HEK293T (cell line): ENCODE measurements around the gene PANK4.
"Not testable (repeated sequence)": the region's sequence is repeated elsewhere in the genome, so short reads cannot be mapped to it uniquely, and the experiment has no call there.

ENCODE experiments used
- CTCF ChIA-PET: fragments of 350-600 bp; formaldehyde crosslinking; extraction: SDS; loops from one replicate; lab custom pipeline; 2021; ENCODE audit warnings: antibody characterized with exemption, inconsistent platforms; lab: Yijun Ruan, JAX
- POLR2A ChIA-PET: fragments of 350-600 bp; formaldehyde crosslinking; extraction: SDS; loops from one replicate; lab custom pipeline; 2020; ENCODE audit warnings: antibody characterized with exemption, inconsistent platforms; lab: Yijun Ruan, JAX
- DNase-seq: peaks from one replicate; pipeline ENCODE4 v3.0.0; 2012; ENCODE audit warnings: mixed read lengths; ENCODE audit errors: extremely low spot score
- ARNT ChIP-seq: fragments of 450-650 bp; IDR thresholded peaks from 2 replicates; pipeline ENCODE4 v1.6.1; 2017; ENCODE audit warnings: mild to moderate bottlenecking
- BHLHE40 ChIP-seq: fragments of 450-650 bp; IDR thresholded peaks from 2 replicates; pipeline ENCODE4 v1.6.1; 2016; ENCODE audit warnings: mild to moderate bottlenecking, moderate library complexity, borderline replicate concordance
- ELF4 ChIP-seq: fragments of 450-650 bp; IDR thresholded peaks from 2 replicates; pipeline ENCODE4 v1.6.1; 2017; ENCODE audit warnings: antibody characterized with exemption
- FOXA1 ChIP-seq: fragments of 450-650 bp; IDR thresholded peaks from 2 replicates; pipeline ENCODE4 v1.6.1; 2016; ENCODE audit warnings: mild to moderate bottlenecking
- FOXK2 ChIP-seq: fragments of 450-650 bp; IDR thresholded peaks from 2 replicates; pipeline ENCODE4 v1.6.1; 2016; ENCODE audit warnings: mild to moderate bottlenecking
- FOXM1 ChIP-seq: fragments of 450-650 bp; IDR thresholded peaks from 2 replicates; pipeline ENCODE4 v1.6.1; 2017; ENCODE audit warnings: mild to moderate bottlenecking, borderline replicate concordance
- HDGF ChIP-seq: fragments of 450-650 bp; IDR thresholded peaks from 2 replicates; pipeline ENCODE4 v1.6.1; 2017; ENCODE audit warnings: antibody characterized with exemption, borderline replicate concordance
- L3MBTL2 ChIP-seq: fragments of 450-650 bp; conservative IDR thresholded peaks from 2 replicates; pipeline ENCODE4 v1.6.1; 2016; ENCODE audit warnings: mild to moderate bottlenecking
- LEF1 ChIP-seq: fragments of 450-650 bp; IDR thresholded peaks from 2 replicates; pipeline ENCODE4 v1.6.1; 2017; ENCODE audit warnings: mild to moderate bottlenecking, borderline replicate concordance
- NFRKB ChIP-seq: fragments of 450-650 bp; IDR thresholded peaks from 2 replicates; pipeline ENCODE4 v1.6.1; 2016; ENCODE audit warnings: mild to moderate bottlenecking, moderate library complexity
- PKNOX1 ChIP-seq: fragments of 450-650 bp; IDR thresholded peaks from 2 replicates; pipeline ENCODE4 v1.6.1; 2016
- SP1 ChIP-seq: fragments of 450-650 bp; IDR thresholded peaks from 2 replicates; pipeline ENCODE4 v1.6.1; 2017
- SUZ12 ChIP-seq: fragments of 450-650 bp; IDR thresholded peaks from 2 replicates; pipeline ENCODE4 v1.6.1; 2016; ENCODE audit warnings: mild to moderate bottlenecking
- TARDBP ChIP-seq: fragments of 450-650 bp; IDR thresholded peaks from 2 replicates; pipeline ENCODE4 v1.6.1; 2016

PANK4 gene

GRCh38 chr1:2569060-2569459 is 42.7 kb upstream of the PANK4 start:
- ChIA-PET POLR2A (no interaction called here), CTCF (no interaction called here)
- DNase-seq, result no peak
- TF ChIP-seq TARDBP (no peak), FOXK2 (no peak)

GRCh38 chr1:2568187-2568816 is 41.9 kb upstream of the PANK4 start:
- POLR2A ChIA-PET, CTCF ChIA-PET, DNase-seq: not testable (repeated sequence)

GRCh38 chr1:2567083-2567679 is 40.8 kb upstream of the PANK4 start:
- DNase-seq, result no peak
- no peak for TF ChIP-seq PKNOX1
- TF ChIP-seq LEF1, result no peak
- TF ChIP-seq FOXA1, result no peak
- TF ChIP-seq ELF4, result no peak
- TF ChIP-seq FOXM1, result no peak
- no peak for TF ChIP-seq FOXK2
- no peak for TF ChIP-seq SUZ12
- TF ChIP-seq TARDBP, result no peak
- TF ChIP-seq L3MBTL2, result no peak
- no peak for TF ChIP-seq NFRKB
- TF ChIP-seq ARNT, result no peak
- TF ChIP-seq HDGF, result no peak
- TF ChIP-seq SP1, result no peak
- POLR2A ChIA-PET, result no interaction called here
- CTCF ChIA-PET, result no interaction called here

GRCh38 chr1:2566101-2567045 is 40.0 kb upstream of the PANK4 start:
- DNase-seq, result no peak
- ChIA-PET POLR2A (no interaction called here), CTCF (no interaction called here)
- TF ChIP-seq ELF4 (no peak), TARDBP (no peak)

- no peak for DNase-seq
- TF ChIP-seq SUZ12 (no peak), LEF1 (no peak), L3MBTL2 (no peak), SP1 (no peak), BHLHE40 (no peak)
- ChIA-PET POLR2A (no interaction called here), CTCF (no interaction called here)
These were observed 38.5 kb upstream of the PANK4 start for GRCh38 chr1:2564815-2565374.

GRCh38 chr1:2564006-2564814 is 37.8 kb upstream of the PANK4 start:
- TF ChIP-seq BHLHE40 (no peak), NFRKB (no peak), PKNOX1 (no peak), LEF1 (no peak)
- CTCF ChIA-PET, result no interaction called here
- POLR2A ChIA-PET, result interaction anchor here (0.6 kb wide), 1 partner anchor 21 kb away, joined by 3 read pairs; no protein-coding TSS in a partner anchor
- no peak for DNase-seq

- ChIA-PET POLR2A (interaction anchor here (0.6 kb wide), 1 partner anchor 22 kb away, joined by 3 read pairs; no protein-coding TSS in a partner anchor), CTCF (interaction anchor here (0.7 kb wide), 1 partner anchor 238 kb away, joined by 3 read pairs; no protein-coding TSS in a partner anchor)
- DNase-seq, result no peak
- TF ChIP-seq PKNOX1, result no peak
- no peak for TF ChIP-seq L3MBTL2
- TF ChIP-seq ELF4, result no peak
- TF ChIP-seq LEF1, result no peak
- TF ChIP-seq BHLHE40, result no peak
- TF ChIP-seq NFRKB, result no peak
- TF ChIP-seq HDGF, result no peak
- no peak for TF ChIP-seq SUZ12
These were observed 36.8 kb upstream of the PANK4 start for GRCh38 chr1:2563205-2563604.
